ENCODE results near the gene SPOCK1. TPM values are rescaled to one million over a fixed set of nuclear protein-coding genes. Genes with fewer than 3 reads are reported as not detected.
A peak's percentile ranks its signal among the peaks of the same experiment; 100 is the strongest.

Gene SPOCK1
- total and polyA plus RNA-seq, 2 experiments from 2014 or later, result 268 to 471 TPM

DNA sequence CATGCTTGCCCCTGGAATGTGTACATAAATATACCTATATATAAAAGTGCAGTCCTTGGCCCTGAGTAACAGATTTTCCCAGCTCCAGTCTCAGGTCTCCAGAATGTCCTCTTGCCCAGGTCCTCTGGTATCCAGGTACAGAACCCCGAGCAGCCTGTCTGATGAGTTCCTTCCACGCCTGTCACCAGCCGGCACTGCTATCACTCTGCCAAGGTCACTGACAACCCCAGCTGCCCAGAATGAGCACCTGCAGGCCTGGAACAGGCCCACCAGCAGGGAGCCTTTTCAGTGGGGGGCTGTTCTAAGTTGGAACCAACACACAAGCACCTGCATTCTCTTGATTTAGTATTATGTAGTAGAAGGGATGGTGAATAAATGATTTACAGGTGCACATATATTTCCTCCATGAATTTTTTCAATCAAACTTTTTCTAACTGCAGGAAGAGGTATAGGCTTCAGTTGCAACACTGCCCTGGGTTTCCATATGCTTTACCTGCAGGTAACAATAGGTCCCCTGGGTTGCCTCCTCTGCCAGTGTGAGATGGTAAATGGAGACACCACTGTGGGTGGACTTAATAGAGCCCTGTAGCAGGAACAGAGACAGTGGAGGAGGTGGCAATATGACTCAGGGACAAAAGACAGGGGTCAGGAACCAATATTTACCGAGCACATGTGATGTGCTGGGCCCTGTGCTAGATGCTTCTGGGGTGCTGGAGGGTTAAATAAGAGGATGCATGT is 291.9 kb downstream of the SPOCK1 start:
- no peaks in the 10 kb centered on the region for H3K9me2 ChIP-seq (ENCODE audit: insufficient read depth)
- no peak overlapping the region for H3K4me3 ChIP-seq
- DNase-seq, result no peak
- H3K4me1 ChIP-seq (ENCODE audit: insufficient read depth), result peaks cover 35% of the 10 kb centered on the region
- peaks cover 16% of the 10 kb centered on the region for H3F3A ChIP-seq (ENCODE audit: insufficient read depth)
- H3K4me2 ChIP-seq (ENCODE audit: unreplicated experiment), result no peak overlapping the region
- H4K20me1 ChIP-seq (ENCODE audit: insufficient read depth), result peaks cover 11% of the 10 kb centered on the region; the same call in 1 of the 2 replicates
- no peak overlapping the region for H3K9ac ChIP-seq
- TF ChIP-seq EZH2phosphoT487 (IDR thresholded peaks at IDR 0.05; ENCODE audit: insufficient read depth, low read depth) (no peak), EZH2 (IDR thresholded peaks at IDR 0.05; ENCODE audit: insufficient read depth, poor library complexity, severe bottlenecking) (no peak)
- in situ Hi-C loops (cut with MboI), result no loop called here
- WGBS, 2 experiments (ENCODE audit: low coverage in 1 of 2, low lambda C conversion rate in 2 of 2, missing lambda C conversion rate in 2 of 2), result 94 to 99% methylated on average over 4 of the region's 4 CpGs
- H3K79me2 ChIP-seq (ENCODE audit: insufficient read depth), result peaks cover 93% of the 10 kb centered on the region
- no peak overlapping the region for H3K27ac ChIP-seq
- H2AFZ ChIP-seq, result no peak overlapping the region
- no peaks in the 10 kb centered on the region for H3K27me3 ChIP-seq (replicated peaks; ENCODE audit: insufficient read depth)
- H3K9me3 ChIP-seq (ENCODE audit: low read depth), result no peaks in the 10 kb centered on the region
- no peaks in the 10 kb centered on the region for H3K36me3 ChIP-seq (ENCODE audit: low read depth)

GRCh38 chr5:137206030-137206715 is 293.0 kb downstream of the SPOCK1 start:
- Histone ChIP-seq H2AFZ (no peak overlapping the region), H3K9ac (no peak overlapping the region), H3K79me2 (ENCODE audit: insufficient read depth) (peaks cover 89% of the 10 kb centered on the region), H3K27me3 (replicated peaks; ENCODE audit: insufficient read depth) (no peaks in the 10 kb centered on the region), H3K4me1 (ENCODE audit: insufficient read depth) (peaks cover 43% of the 10 kb centered on the region), H3K9me2 (ENCODE audit: insufficient read depth) (no peaks in the 10 kb centered on the region), H3K27ac (no peak overlapping the region), H3K36me3 (ENCODE audit: low read depth) (no peaks in the 10 kb centered on the region), H3K4me2 (ENCODE audit: unreplicated experiment) (no peak overlapping the region), H3F3A (ENCODE audit: insufficient read depth) (peaks cover 21% of the 10 kb centered on the region), H3K9me3 (ENCODE audit: low read depth) (no peaks in the 10 kb centered on the region), H3K4me3 (no peak overlapping the region), H4K20me1 (ENCODE audit: insufficient read depth) (peaks cover 11% of the 10 kb centered on the region; the same call in 1 of the 2 replicates)
- no peak for TF ChIP-seq EZH2phosphoT487 (IDR thresholded peaks at IDR 0.05; ENCODE audit: insufficient read depth, low read depth)
- no peak for TF ChIP-seq EZH2 (IDR thresholded peaks at IDR 0.05; ENCODE audit: insufficient read depth, poor library complexity, severe bottlenecking)
- in situ Hi-C loops (cut with MboI), result no loop called here
- 91 to 92% methylated on average over 6 of the region's 6 CpGs for WGBS, 2 experiments (ENCODE audit: low coverage in 1 of 2, low lambda C conversion rate in 2 of 2, missing lambda C conversion rate in 2 of 2)
- peak; percentile 42 for DNase-seq

DNA sequence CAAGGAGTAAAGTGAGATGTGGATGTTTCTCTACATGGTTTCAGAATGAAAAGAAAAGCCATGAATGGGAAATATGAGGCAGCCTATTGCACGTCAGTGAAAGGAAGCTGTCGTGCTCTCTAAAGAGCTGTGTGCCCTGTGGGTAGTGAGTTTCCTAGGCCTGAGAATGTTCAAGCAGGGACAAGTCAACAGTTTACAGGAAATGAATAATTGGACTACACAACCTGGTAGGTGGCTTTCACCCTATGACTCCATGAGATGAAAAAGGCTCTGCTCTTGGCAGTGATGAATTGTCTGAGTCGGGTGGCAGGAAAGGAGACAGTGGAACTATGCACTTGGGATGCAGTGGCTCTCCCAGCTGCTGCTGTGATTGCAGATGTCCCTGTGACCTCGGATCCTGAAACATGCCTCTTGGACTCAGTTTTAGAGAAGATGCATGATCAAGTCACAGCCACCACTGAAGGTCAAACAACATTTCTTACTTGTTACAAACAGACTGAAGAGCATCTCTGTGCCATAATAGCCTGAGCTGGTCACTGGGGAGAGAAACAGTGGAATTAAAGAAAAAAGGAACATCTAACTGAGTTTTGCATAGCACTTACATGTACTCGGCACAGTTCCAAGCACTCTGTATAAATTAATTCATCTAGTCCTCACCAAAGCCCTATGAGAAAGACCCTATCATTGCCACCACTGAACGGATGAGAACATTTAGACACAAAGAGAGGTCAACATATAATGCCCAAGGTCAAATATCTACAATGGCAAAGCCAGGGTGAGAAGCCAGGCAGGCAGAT is 293.7 kb downstream of the SPOCK1 start:
- peaks cover 89% of the 10 kb centered on the region for H3K79me2 ChIP-seq (ENCODE audit: insufficient read depth)
- TF ChIP-seq EZH2phosphoT487 (IDR thresholded peaks at IDR 0.05; ENCODE audit: insufficient read depth, low read depth) (no peak), EZH2 (IDR thresholded peaks at IDR 0.05; ENCODE audit: insufficient read depth, poor library complexity, severe bottlenecking) (no peak)
- H2AFZ ChIP-seq, result no peak overlapping the region
- H3F3A ChIP-seq (ENCODE audit: insufficient read depth), result peaks cover 21% of the 10 kb centered on the region
- no peaks in the 10 kb centered on the region for H3K36me3 ChIP-seq (ENCODE audit: low read depth)
- no peak overlapping the region for H3K9ac ChIP-seq
- in situ Hi-C loops (cut with MboI), result no loop called here
- H3K9me3 ChIP-seq (ENCODE audit: low read depth), result no peaks in the 10 kb centered on the region
- DNase-seq, result peak; percentile 41
- H4K20me1 ChIP-seq (ENCODE audit: insufficient read depth), result peaks cover 11% of the 10 kb centered on the region; the same call in 1 of the 2 replicates
- H3K9me2 ChIP-seq (ENCODE audit: insufficient read depth), result no peaks in the 10 kb centered on the region
- no peak overlapping the region for H3K4me3 ChIP-seq
- WGBS, 2 experiments (ENCODE audit: low coverage in 1 of 2, low lambda C conversion rate in 2 of 2, missing lambda C conversion rate in 2 of 2), result 69 to 77% methylated on average over 6 of the region's 6 CpGs
- H3K4me2 ChIP-seq (ENCODE audit: unreplicated experiment), result no peak overlapping the region
- H3K27ac ChIP-seq, result no peak overlapping the region
- no peaks in the 10 kb centered on the region for H3K27me3 ChIP-seq (replicated peaks; ENCODE audit: insufficient read depth)
- H3K4me1 ChIP-seq (ENCODE audit: insufficient read depth), result peaks cover 47% of the 10 kb centered on the region

DNA sequence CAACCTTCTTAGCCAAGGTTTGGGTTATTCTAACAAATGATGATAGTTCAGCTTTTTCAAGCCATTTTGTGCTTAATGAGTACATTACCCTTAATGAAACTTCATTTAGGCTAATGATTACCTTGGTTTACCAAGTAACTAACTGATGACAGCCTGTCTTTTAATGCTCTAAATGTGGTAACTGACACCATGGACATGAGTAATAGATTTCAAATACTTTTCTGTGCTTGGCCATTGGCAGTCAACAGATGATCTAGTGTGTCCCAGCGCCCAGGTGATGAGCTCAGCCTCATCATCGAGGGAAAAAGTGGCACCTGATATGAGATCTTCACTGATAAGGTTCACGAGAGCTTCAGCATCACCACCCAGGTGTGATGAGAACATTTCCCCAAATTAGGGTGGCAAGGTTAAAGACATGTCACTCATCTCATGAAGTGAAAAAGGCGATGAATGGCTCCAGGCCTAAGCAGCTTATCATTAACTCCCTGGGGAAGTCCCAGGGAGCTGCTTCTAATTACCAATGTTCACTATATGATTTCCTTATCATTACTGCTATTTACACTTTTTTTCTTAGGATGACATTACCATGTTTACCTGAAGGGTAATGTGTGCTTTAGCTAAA is 296.0 kb downstream of the SPOCK1 start:
- Histone ChIP-seq H3K9me3 (ENCODE audit: low read depth) (no peaks in the 10 kb centered on the region), H3K27ac (no peak overlapping the region), H3K27me3 (replicated peaks; ENCODE audit: insufficient read depth) (no peaks in the 10 kb centered on the region), H3K9me2 (ENCODE audit: insufficient read depth) (no peaks in the 10 kb centered on the region), H3K4me3 (no peak overlapping the region), H3K4me1 (ENCODE audit: insufficient read depth) (peaks cover 48% of the 10 kb centered on the region), H3K79me2 (ENCODE audit: insufficient read depth) (peaks cover 88% of the 10 kb centered on the region), H3F3A (ENCODE audit: insufficient read depth) (peaks cover 26% of the 10 kb centered on the region), H3K36me3 (ENCODE audit: low read depth) (no peaks in the 10 kb centered on the region), H3K4me2 (ENCODE audit: unreplicated experiment) (no peak overlapping the region), H2AFZ (no peak overlapping the region), H4K20me1 (ENCODE audit: insufficient read depth) (peaks cover 7% of the 10 kb centered on the region; the same call in 1 of the 2 replicates), H3K9ac (no peak overlapping the region)
- 98 to 99% methylated on average over 4 of the region's 4 CpGs for WGBS, 2 experiments (ENCODE audit: low coverage in 1 of 2, low lambda C conversion rate in 2 of 2, missing lambda C conversion rate in 2 of 2)
- TF ChIP-seq EZH2phosphoT487 (IDR thresholded peaks at IDR 0.05; ENCODE audit: insufficient read depth, low read depth) (no peak), EZH2 (IDR thresholded peaks at IDR 0.05; ENCODE audit: insufficient read depth, poor library complexity, severe bottlenecking) (no peak)
- no peak for DNase-seq
- in situ Hi-C loops (cut with MboI), result no loop called here
